Left lung (tissue), 10 donors: ENCODE measurements around the gene FDXR. TPM values are rescaled to one million over a fixed set of nuclear protein-coding genes. Genes with fewer than 3 reads are reported as not detected.
"Not testable (repeated sequence)": the region's sequence is repeated elsewhere in the genome, so short reads cannot be mapped to it uniquely, and the experiment has no call there.

Experiments
- ATAC-seq: fragments of 200-7000 bp; cut with Tn5 transposase; one replicate; pipeline ENCODE4 v1.9.1; 2020; ENCODE audit warnings: moderate library complexity
- DNase-seq, 4 donors: peaks; one replicate each; pipeline ENCODE4 v3.0.0-alpha.2; 2013 to 2020
- H3K27ac ChIP-seq, 2 donors: fragments of 200-600 bp; sonication (generic) in 1 of 2; one replicate each; pipeline versions ENCODE4 v1.5.0 to v1.8.0; 2020 to 2021
- H3K27me3 ChIP-seq, 2 donors: fragments of 200-600 bp; sonication (generic) in 1 of 2; one replicate each; pipeline versions ENCODE4 v1.5.0 to v1.8.0; 2020 to 2021
- H3K36me3 ChIP-seq, 2 donors: fragments of 200-600 bp; sonication (generic) in 1 of 2; one replicate each; pipeline versions ENCODE4 v1.5.0 to v1.8.0; 2020 to 2021
- H3K4me1 ChIP-seq, 2 donors: fragments of 200-600 bp; one replicate each; pipeline ENCODE4 v1.8.0; 2021
- H3K4me3 ChIP-seq, 2 donors: fragments of 200-600 bp; sonication (generic) in 1 of 2; one replicate each; pipeline versions ENCODE4 v1.5.0 to v1.8.0; 2020 to 2021; ENCODE audit warnings: mild to moderate bottlenecking in 1 of 2
- H3K9me3 ChIP-seq, 2 donors: fragments of 200-600 bp; sonication (generic) in 1 of 2; one replicate each; pipeline versions ENCODE4 v1.5.0 to v1.8.0; 2020 to 2021
- CTCF ChIP-seq, 2 donors: fragments of 200-600 bp; sonication (generic) in 1 of 2; IDR thresholded peaks; one replicate each; pipeline versions ENCODE4 v1.5.0 to v1.8.0; 2021; ENCODE audit warnings: antibody characterized with exemption in 2 of 2
- intact Hi-C, 2 donors: fragments of 100-400 bp; cut with DNase I; formaldehyde crosslinking; loops; one replicate each; pipeline versions ENCODE4 v1.11.2 to v1.14.2; 2022
- polyA plus RNA-seq, 6 donors: library from polyadenylated mRNA; unstranded; fragments of 120-200 nt; gene quantifications; one replicate each; pipeline ENCODE4 v1.2.1, GENCODE V29; 2013; ENCODE audit not compliant: insufficient read length in 6 of 6
- total RNA-seq, 2 donors: library from RNA; stranded (reverse); fragmentation: NEBNext Ultra II Directional; extraction: Animal tissue kit (Norgen Biotek cat#: 25700); gene quantifications; one replicate each; pipeline ENCODE4 v1.2.1, GENCODE V29; 2021
- donor health status: DM: no; HTN: yes; CAD: no.
- donor health status: DM: no; HTN: no; CAD: no.

Gene FDXR
- total and polyA plus RNA-seq, 8 donors = 5.3 to 17.2 (median 7.2) TPM

- Histone ChIP-seq H3K4me3 (no peak overlapping the region), H3K27ac (no peak overlapping the region), H3K9me3 (no peaks in the 10 kb centered on the region), H3K36me3 (no peaks in the 10 kb centered on the region), H3K27me3 (no peaks in the 10 kb centered on the region), H3K4me1 (peaks cover 4 to 14% of the 10 kb centered on the region in 2 donors)
- no peak for ATAC-seq
- no peak for DNase-seq
- intact Hi-C loops = no loop called here
- no peak for TF ChIP-seq CTCF (IDR thresholded peaks at IDR 0.05)
Observed at GRCh38 chr17:74871356-74872076, 1.3 kb downstream of the FDXR start.

- DNase-seq (peak in 2 of 4 donors; percentile 47 to 56), ATAC-seq (no peak)
- no peaks in the 10 kb centered on the region for H3K27me3 ChIP-seq
- H3K27ac ChIP-seq = no peak overlapping the region
- H3K4me1 ChIP-seq = peaks cover 4 to 14% of the 10 kb centered on the region in 2 donors
- no peak for TF ChIP-seq CTCF (IDR thresholded peaks at IDR 0.05)
- no peaks in the 10 kb centered on the region for H3K9me3 ChIP-seq
- no peaks in the 10 kb centered on the region for H3K36me3 ChIP-seq
- H3K4me3 ChIP-seq = no peak overlapping the region
- intact Hi-C loops = no loop called here
Observed at GRCh38 chr17:74870512-74870911, 2.3 kb downstream of the FDXR start.

GRCh38 chr17:74870028-74870427 is 2.8 kb downstream of the FDXR start:
- H3K4me3 ChIP-seq, H3K27me3 ChIP-seq, H3K36me3 ChIP-seq, H3K27ac ChIP-seq, intact Hi-C loops, H3K9me3 ChIP-seq, ATAC-seq: not testable (repeated sequence)
- peaks cover 4 to 14% of the 10 kb centered on the region in 2 donors for H3K4me1 ChIP-seq
- peak in 1 of 4 donors; percentile 35 for DNase-seq

- DNase-seq (no peak), ATAC-seq (no peak)
- peaks cover 2 to 10% of the 10 kb centered on the region in 2 donors for H3K4me1 ChIP-seq
- H3K36me3 ChIP-seq = no peaks in the 10 kb centered on the region
- no peak for TF ChIP-seq CTCF (IDR thresholded peaks at IDR 0.05)
- intact Hi-C loops = no loop called here
- H3K9me3 ChIP-seq = no peaks in the 10 kb centered on the region
- H3K4me3 ChIP-seq = no peak overlapping the region
- no peaks in the 10 kb centered on the region for H3K27me3 ChIP-seq
- H3K27ac ChIP-seq = no peak overlapping the region
Observed at GRCh38 chr17:74868908-74869255, 3.9 kb downstream of the FDXR start.

GRCh38 chr17:74868251-74868907 is 4.4 kb downstream of the FDXR start:
- Histone ChIP-seq H3K27me3 (no peaks in the 10 kb centered on the region), H3K4me3 (no peak overlapping the region), H3K36me3 (no peaks in the 10 kb centered on the region), H3K27ac (no peak overlapping the region), H3K9me3 (no peaks in the 10 kb centered on the region), H3K4me1 (peaks cover 0 to 8% of the 10 kb centered on the region in 2 donors)
- DNase-seq = no peak
- ATAC-seq = no peak
- TF ChIP-seq CTCF (IDR thresholded peaks at IDR 0.05) = no peak
- intact Hi-C loops = no loop called here
